OCI-LY7 (cell line): ENCODE measurements around the gene SCAP.

ENCODE experiments used
- EZH2phosphoT487 ChIP-seq: fragments of 200-600 bp; sonication (generic); IDR thresholded peaks from 2 replicates; pipeline ENCODE4 v1.6.1; 2018; ENCODE audit warnings: low read depth, borderline replicate concordance, mild to moderate bottlenecking, mixed run types, antibody characterized with exemption, low read length, moderate library complexity, mixed read lengths
- TF ChIP-seq, protein P1 (sequence below): fragments of 200-600 bp; sonication (generic); conservative IDR thresholded peaks from 2 replicates; pipeline ENCODE4 v1.5.1; 2014; ENCODE audit warnings: mild to moderate bottlenecking, antibody characterized with exemption, low read length, moderate library complexity, mixed read lengths

DNA sequence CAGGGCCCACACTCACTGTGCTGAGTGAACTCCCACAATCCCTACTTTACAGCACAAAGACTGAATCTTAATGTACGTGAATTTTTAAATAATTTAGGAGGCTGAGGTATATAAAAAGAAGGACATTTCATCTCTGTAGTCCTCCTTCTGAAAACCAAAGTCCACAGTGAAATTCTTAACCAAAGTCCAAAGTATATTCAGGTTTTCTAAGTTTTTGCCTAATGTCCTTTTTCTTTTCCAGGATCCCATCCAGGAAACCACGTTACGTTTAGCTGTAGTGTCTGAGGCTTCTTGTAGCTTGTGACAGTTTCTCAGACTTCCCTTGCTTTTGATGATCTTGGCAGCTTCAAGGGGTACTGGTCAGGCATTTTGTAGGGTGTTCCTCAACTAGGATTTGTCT, 44.5 kb downstream of the SCAP start:
- TF ChIP-seq, protein P1, sequence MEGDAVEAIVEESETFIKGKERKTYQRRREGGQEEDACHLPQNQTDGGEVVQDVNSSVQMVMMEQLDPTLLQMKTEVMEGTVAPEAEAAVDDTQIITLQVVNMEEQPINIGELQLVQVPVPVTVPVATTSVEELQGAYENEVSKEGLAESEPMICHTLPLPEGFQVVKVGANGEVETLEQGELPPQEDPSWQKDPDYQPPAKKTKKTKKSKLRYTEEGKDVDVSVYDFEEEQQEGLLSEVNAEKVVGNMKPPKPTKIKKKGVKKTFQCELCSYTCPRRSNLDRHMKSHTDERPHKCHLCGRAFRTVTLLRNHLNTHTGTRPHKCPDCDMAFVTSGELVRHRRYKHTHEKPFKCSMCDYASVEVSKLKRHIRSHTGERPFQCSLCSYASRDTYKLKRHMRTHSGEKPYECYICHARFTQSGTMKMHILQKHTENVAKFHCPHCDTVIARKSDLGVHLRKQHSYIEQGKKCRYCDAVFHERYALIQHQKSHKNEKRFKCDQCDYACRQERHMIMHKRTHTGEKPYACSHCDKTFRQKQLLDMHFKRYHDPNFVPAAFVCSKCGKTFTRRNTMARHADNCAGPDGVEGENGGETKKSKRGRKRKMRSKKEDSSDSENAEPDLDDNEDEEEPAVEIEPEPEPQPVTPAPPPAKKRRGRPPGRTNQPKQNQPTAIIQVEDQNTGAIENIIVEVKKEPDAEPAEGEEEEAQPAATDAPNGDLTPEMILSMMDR: no peak
- TF ChIP-seq EZH2phosphoT487: no peak
